Measurements from ENCODE around the gene MLEC. TPM values are rescaled to one million over a fixed set of nuclear protein-coding genes. Genes with fewer than 3 reads are reported as not detected.
A peak's percentile ranks its signal among the peaks of the same experiment; 100 is the strongest.

MLEC gene
- total RNA-seq, 1 donor from 2014 or later: 98.1 TPM

GRCh38 chr12:120642826-120643225 is 44.1 kb upstream of the MLEC start:
- intact Hi-C loops (cut with DNase I): no loop called here
- no peaks in the 10 kb centered on the region for H3K36me3 ChIP-seq
- H3K27ac ChIP-seq: no peak overlapping the region
- H3K4me1 ChIP-seq: peaks cover 11% of the 10 kb centered on the region
- ATAC-seq (no peak), DNase-seq (no peak)
- H3K9me3 ChIP-seq: no peaks in the 10 kb centered on the region
- TF ChIP-seq CTCF (IDR thresholded peaks at IDR 0.05): no peak
- peaks cover 72% of the 10 kb centered on the region for H3K27me3 ChIP-seq (ENCODE audit: low read depth)
- H3K4me3 ChIP-seq: no peak overlapping the region

GRCh38 chr12:120643574-120643973 is 43.4 kb upstream of the MLEC start:
- intact Hi-C loops (cut with DNase I): no loop called here
- no peak for TF ChIP-seq CTCF (IDR thresholded peaks at IDR 0.05)
- Histone ChIP-seq H3K27ac (no peak overlapping the region), H3K4me3 (no peak overlapping the region), H3K9me3 (no peaks in the 10 kb centered on the region), H3K27me3 (ENCODE audit: low read depth) (peaks cover 72% of the 10 kb centered on the region), H3K4me1 (peaks cover 11% of the 10 kb centered on the region), H3K36me3 (no peaks in the 10 kb centered on the region)
- no peak for DNase-seq
- ATAC-seq: no peak

DNA sequence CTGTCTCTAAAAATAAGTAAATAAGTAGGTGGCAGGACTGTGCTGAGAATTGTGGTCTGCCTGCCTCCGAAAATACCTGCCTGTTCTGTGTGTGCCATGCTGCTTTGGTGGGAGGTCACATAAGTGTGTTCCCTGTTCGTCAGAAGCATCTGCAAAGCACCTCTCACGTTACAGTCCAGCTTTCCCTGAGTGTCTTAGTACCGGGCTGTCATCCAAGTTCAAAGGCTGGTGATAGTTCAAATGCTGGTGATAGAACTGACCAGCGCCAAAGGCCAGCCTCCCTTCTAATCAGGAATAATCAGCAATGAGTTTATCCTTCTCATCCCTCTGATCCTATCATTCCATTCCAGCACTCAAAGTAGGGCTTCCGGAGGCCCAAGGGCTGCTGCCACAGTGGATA is 40.9 kb upstream of the MLEC start:
- no peak for TF ChIP-seq CTCF (IDR thresholded peaks at IDR 0.05)
- DNase-seq: no peak
- Histone ChIP-seq H3K27ac (no peak overlapping the region), H3K27me3 (ENCODE audit: low read depth) (peaks cover 72% of the 10 kb centered on the region), H3K36me3 (no peaks in the 10 kb centered on the region), H3K4me3 (no peak overlapping the region), H3K9me3 (no peaks in the 10 kb centered on the region), H3K4me1 (peaks cover 22% of the 10 kb centered on the region)
- ATAC-seq: no peak
- intact Hi-C loops (cut with DNase I): loop anchor here (5.0 kb wide), 1 partner anchor 71 kb away; no protein-coding TSS in a partner anchor

DNA sequence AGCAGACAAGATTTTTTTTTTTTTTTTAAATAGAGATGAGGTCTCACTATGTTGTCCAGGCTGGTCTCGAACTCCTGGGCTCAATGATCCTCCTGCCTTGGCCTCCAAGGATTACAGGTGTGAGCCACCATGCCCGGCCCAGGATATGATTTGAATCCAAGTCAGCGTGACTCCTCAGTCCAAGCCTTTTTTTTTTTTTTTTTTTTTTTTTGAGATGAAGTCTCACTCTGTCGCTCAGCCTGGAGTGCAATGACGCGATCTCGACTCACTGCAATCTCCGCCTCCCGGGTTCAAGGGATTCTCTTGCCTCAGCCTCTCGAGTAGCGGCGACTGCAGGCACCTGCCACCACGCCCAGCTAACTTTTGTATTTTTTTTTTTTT is 39.6 kb upstream of the MLEC start:
- no peak for TF ChIP-seq CTCF (IDR thresholded peaks at IDR 0.05)
- no peaks in the 10 kb centered on the region for H3K36me3 ChIP-seq
- ATAC-seq (no peak), DNase-seq (peak; percentile 37)
- H3K9me3 ChIP-seq: no peaks in the 10 kb centered on the region
- peaks cover 61% of the 10 kb centered on the region for H3K27me3 ChIP-seq (ENCODE audit: low read depth)
- peaks cover 15% of the 10 kb centered on the region for H3K4me1 ChIP-seq
- no peak overlapping the region for H3K4me3 ChIP-seq
- no peak overlapping the region for H3K27ac ChIP-seq
- intact Hi-C loops (cut with DNase I): loop anchor here (5.0 kb wide), 1 partner anchor 70 kb away; no protein-coding TSS in a partner anchor

- ATAC-seq (no peak), DNase-seq (peak; percentile 39)
- Histone ChIP-seq H3K36me3 (no peaks in the 10 kb centered on the region), H3K4me1 (peaks cover 15% of the 10 kb centered on the region), H3K9me3 (no peaks in the 10 kb centered on the region), H3K4me3 (peak overlapping the region; percentile 24), H3K27ac (no peak overlapping the region), H3K27me3 (ENCODE audit: low read depth) (peaks cover 38% of the 10 kb centered on the region)
- intact Hi-C loops (cut with DNase I): loop anchor here (5.0 kb wide), 1 partner anchor 68 kb away; no protein-coding TSS in a partner anchor
- TF ChIP-seq CTCF (IDR thresholded peaks at IDR 0.05): peak; percentile 5
Observed at GRCh38 chr12:120649442-120650232, 37.3 kb upstream of the MLEC start.

All from lower lobe of right lung (tissue), 2 donors.